Measurements from ENCODE around the gene AP3S2. TPM values are rescaled to one million over a fixed set of nuclear protein-coding genes. Genes with fewer than 3 reads are reported as not detected.
"Not testable (repeated sequence)": the region's sequence is repeated elsewhere in the genome, so short reads cannot be mapped to it uniquely, and the experiment has no call there.

AP3S2 gene
- 35.5 and 54.8 TPM in 2 replicates for polyA plus RNA-seq (2011; rRNA removed)
- 35.8 and 48.1 TPM in 2 replicates for polyA minus RNA-seq (2011; rRNA and poly(A)+ RNA removed)

- H3K4me3 ChIP-seq (ENCODE audit: low read depth, low read length) = peak within 1 kb of the TSS; percentile 93
- H3K27me3 ChIP-seq (ENCODE audit: control insufficient read depth, insufficient read depth, low read length) = no peaks in the 10 kb centered on the region
- no peaks in the 10 kb centered on the region for H3K9me3 ChIP-seq (ENCODE audit: control insufficient read depth, insufficient read depth, low read length)
- peak within 1 kb of the TSS; percentile 89 for H3K27ac ChIP-seq (ENCODE audit: low read depth, low read length)
- DNase-seq (ENCODE audit: low read depth, low spot score) = peak; percentile 85
- ChIA-PET POLR2A (interaction anchor here (0.5 to 1.5 kb wide), 7 partner anchors 19 to 340 kb away, joined by 3 to 7 read pairs (median 4); partner anchors contain the start of genes ARPIN and GDPGP1), CTCF (interaction anchor here (1.0 to 2.2 kb wide), 6 partner anchors 17 to 194 kb away, joined by 3 to 6 read pairs (median 4); no protein-coding TSS in a partner anchor)
- no peak for TF ChIP-seq CTCF (IDR thresholded peaks at IDR 0.05; ENCODE audit: low read depth, low read length)
Measured at GRCh38 chr15:89893696-89894447, at the start of gene AP3S2. Gene AP3S2, minus strand, starts transcription at chr15:89893994. Its CDS starts 45 bp downstream, at chr15:89893949.

DNA sequence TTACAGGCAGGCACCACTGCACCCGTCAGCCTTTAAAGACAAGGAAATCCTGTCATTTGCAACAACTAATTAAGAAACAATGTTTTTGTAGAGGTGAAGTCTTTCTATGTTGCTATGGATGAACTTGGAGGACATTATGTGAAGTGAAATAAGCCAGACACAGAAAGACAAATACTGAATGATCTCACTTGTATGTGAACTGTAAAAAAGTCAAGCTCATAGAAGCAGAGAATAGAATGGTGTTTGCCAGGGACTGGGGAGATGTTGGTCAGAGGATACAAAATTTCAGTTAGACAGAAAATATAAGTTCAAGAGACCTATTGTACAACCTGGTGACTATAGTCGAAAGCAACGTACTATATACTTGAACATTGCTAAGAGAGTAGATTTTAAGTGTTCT, 46.1 kb upstream of the AP3S2 start:
- ChIA-PET CTCF (no interaction called here), POLR2A (interaction anchor here (0.6 kb wide), 1 partner anchor 132 kb away, joined by 4 read pairs; no protein-coding TSS in a partner anchor)
- H3K9me3 ChIP-seq (ENCODE audit: control insufficient read depth, insufficient read depth, low read length) = no peaks in the 10 kb centered on the region
- no peak for TF ChIP-seq CTCF (IDR thresholded peaks at IDR 0.05; ENCODE audit: low read depth, low read length)
- no peak overlapping the region for H3K27ac ChIP-seq (ENCODE audit: low read depth, low read length)
- no peak for DNase-seq (ENCODE audit: low read depth, low spot score)
- no peak overlapping the region for H3K4me3 ChIP-seq (ENCODE audit: low read depth, low read length)
- H3K27me3 ChIP-seq (ENCODE audit: control insufficient read depth, insufficient read depth, low read length) = peaks cover 5% of the 10 kb centered on the region

GRCh38 chr15:89939377-89939776, 45.6 kb upstream of the AP3S2 start:
- DNase-seq (ENCODE audit: low read depth, low spot score); CTCF ChIA-PET; H3K27me3 ChIP-seq (ENCODE audit: control insufficient read depth, insufficient read depth, low read length); H3K9me3 ChIP-seq (ENCODE audit: control insufficient read depth, insufficient read depth, low read length); H3K4me3 ChIP-seq (ENCODE audit: low read depth, low read length); H3K27ac ChIP-seq (ENCODE audit: low read depth, low read length): not testable (repeated sequence)
- POLR2A ChIA-PET = interaction anchor here (0.6 to 0.7 kb wide), 2 partner anchors 132 to 385 kb away, joined by 4 read pairs; no protein-coding TSS in a partner anchor

- ChIA-PET POLR2A (no interaction called here), CTCF (interaction anchor here (0.7 kb wide), 2 partner anchors 62 to 206 kb away, joined by 3 read pairs; no protein-coding TSS in a partner anchor)
- Histone ChIP-seq H3K27ac (ENCODE audit: low read depth, low read length) (no peak overlapping the region), H3K4me3 (ENCODE audit: low read depth, low read length) (no peak overlapping the region), H3K9me3 (ENCODE audit: control insufficient read depth, insufficient read depth, low read length) (no peaks in the 10 kb centered on the region), H3K27me3 (ENCODE audit: control insufficient read depth, insufficient read depth, low read length) (peaks cover 5% of the 10 kb centered on the region)
- no peak for DNase-seq (ENCODE audit: low read depth, low spot score)
- no peak for TF ChIP-seq CTCF (IDR thresholded peaks at IDR 0.05; ENCODE audit: low read depth, low read length)
Measured at GRCh38 chr15:89937365-89938350, 43.9 kb upstream of the AP3S2 start.

- Histone ChIP-seq H3K27me3 (ENCODE audit: control insufficient read depth, insufficient read depth, low read length) (peaks cover 11% of the 10 kb centered on the region), H3K27ac (ENCODE audit: low read depth, low read length) (no peak overlapping the region), H3K9me3 (ENCODE audit: control insufficient read depth, insufficient read depth, low read length) (no peaks in the 10 kb centered on the region), H3K4me3 (ENCODE audit: low read depth, low read length) (no peak overlapping the region)
- ChIA-PET CTCF (interaction anchor here (0.7 kb wide), 1 partner anchor 205 kb away, joined by 3 read pairs; no protein-coding TSS in a partner anchor), POLR2A (no interaction called here)
- no peak for DNase-seq (ENCODE audit: low read depth, low spot score)
- TF ChIP-seq CTCF (IDR thresholded peaks at IDR 0.05; ENCODE audit: low read depth, low read length) = no peak
Measured at GRCh38 chr15:89936786-89937265, 43.0 kb upstream of the AP3S2 start.
